H1 (cell line): ENCODE data around the gene TBX4. TPM values are rescaled to one million over a fixed set of nuclear protein-coding genes. Genes with fewer than 3 reads are reported as not detected.

ENCODE experiments used
- CTCF ChIA-PET: fragments of 300-600 bp; sonication (Branson Sonifier 250); formaldehyde crosslinking; loops from one replicate; lab custom pipeline; 2021; ENCODE audit not compliant: partially characterized antibody; lab: Charles Lee
- POLR2A ChIA-PET: fragments of 300-600 bp; sonication (Branson Sonifier 250); formaldehyde crosslinking; loops from one replicate; lab custom pipeline; 2021; ENCODE audit warnings: inconsistent platforms; ENCODE audit not compliant: partially characterized antibody; lab: Charles Lee
- DNase-seq, 2 experiments: peaks; one replicate each; pipeline versions ENCODE4 v3.0.0 to v3.0.0-alpha.2; 2010 to 2022; ENCODE audit warnings: low spot score in 2 of 2, low read depth in 1 of 2, mixed read lengths in 1 of 2
- FAIRE-seq: peaks from 2 replicates; lab custom pipeline; 2011; peaks lifted over from hg19 to GRCh38; lab: Jason Lieb, UNC
- H2AFZ ChIP-seq: 2 replicates; pipeline ENCODE4 v1.8.1; 2012; ENCODE audit warnings: low read length, inconsistent platforms
- H2AK5ac ChIP-seq: 2 replicates; pipeline ENCODE4 v1.6.1; 2013; ENCODE audit warnings: low read depth, low read length
- H2BK120ac ChIP-seq: replicated peaks from 2 replicates; pipeline ENCODE3; 2013; ENCODE audit warnings: low read depth, low read length, inconsistent platforms
- H2BK12ac ChIP-seq: 2 replicates; pipeline ENCODE4 v1.6.1; 2013; ENCODE audit warnings: low read depth, low read length
- H2BK15ac ChIP-seq: 2 replicates; pipeline ENCODE4 v1.6.1; 2013; ENCODE audit warnings: low read length
- H2BK20ac ChIP-seq: 2 replicates; pipeline ENCODE4 v1.6.1; 2013; ENCODE audit warnings: low read length
- H2BK5ac ChIP-seq: 2 replicates; pipeline ENCODE4 v1.6.1; 2013; ENCODE audit warnings: low read depth, low read length
- H3K14ac ChIP-seq: 2 replicates; pipeline ENCODE4 v1.6.1; 2013; ENCODE audit warnings: inconsistent platforms; ENCODE audit not compliant: insufficient read length
- H3K18ac ChIP-seq: 2 replicates; pipeline ENCODE4 v1.6.1; 2013; ENCODE audit warnings: low read length; ENCODE audit errors: extremely low read depth
- H3K23ac ChIP-seq: 2 replicates; pipeline ENCODE4 v1.6.1; 2013; ENCODE audit warnings: inconsistent platforms; ENCODE audit not compliant: insufficient read length
- H3K23me2 ChIP-seq: 2 replicates; pipeline ENCODE4 v1.6.1; 2013; ENCODE audit warnings: low read depth, low read length
- H3K27ac ChIP-seq: 2 replicates; pipeline ENCODE4 v1.6.1; 2011; ENCODE audit warnings: low read depth, low read length, inconsistent platforms
- H3K27me3 ChIP-seq, 4 experiments: replicated peaks in 1 of 4; 1 replicate in 1 of 4; 2 replicates in 3 of 4; pipeline versions ENCODE4 v1.6.1 to v1.8.1; 2011 to 2013; ENCODE audit warnings: low read length in 3 of 4, mild to moderate bottlenecking in 3 of 4, inconsistent platforms in 2 of 4, mixed read lengths in 2 of 4, moderate library complexity in 1 of 4; ENCODE audit not compliant: control insufficient read depth in 3 of 4, insufficient read depth in 3 of 4; ENCODE audit errors: extremely low read depth in 1 of 4
- H3K36me3 ChIP-seq, 4 experiments: 2 replicates each; pipeline versions ENCODE4 v1.6.1 to v1.8.1; 2011 to 2013; ENCODE audit warnings: mild to moderate bottlenecking in 4 of 4, low read length in 3 of 4, moderate library complexity in 2 of 4, control low read depth in 1 of 4, inconsistent platforms in 1 of 4; ENCODE audit not compliant: insufficient read depth in 4 of 4, control insufficient read depth in 2 of 4
- H3K4ac ChIP-seq: replicated peaks from 2 replicates; pipeline ENCODE3; 2013; ENCODE audit warnings: low read length, low read depth, mixed read lengths, inconsistent platforms; ENCODE audit not compliant: insufficient read length
- H3K4me1 ChIP-seq, 4 experiments: replicated peaks in 1 of 4; 1 replicate in 1 of 4; 2 replicates in 3 of 4; pipeline versions ENCODE4 v1.6.1 to v1.8.1; 2011 to 2013; ENCODE audit warnings: low read length in 3 of 4, inconsistent platforms in 2 of 4, mixed read lengths in 1 of 4; ENCODE audit not compliant: insufficient read depth in 4 of 4, control insufficient read depth in 3 of 4
- H3K4me2 ChIP-seq, 2 experiments: 2 replicates each; pipeline versions ENCODE4 v1.6.1 to v1.8.1; 2011 to 2013; ENCODE audit warnings: low read depth in 2 of 2, low read length in 2 of 2, control low read depth in 1 of 2, inconsistent platforms in 1 of 2, mild to moderate bottlenecking in 1 of 2; ENCODE audit not compliant: insufficient read depth in 1 of 2
- H3K4me3 ChIP-seq, 4 experiments: fragments of 200-600, 300-600 bp in 1 of 4; sonication (generic), shearing (Covaris generic), sonication (Bioruptor Twin) in 1 of 4; 2 replicates each; pipeline versions ENCODE4 v1.5.1 to v1.8.1; 2011 to 2016; ENCODE audit warnings: low read length in 4 of 4, low read depth in 3 of 4, control low read depth in 2 of 4, inconsistent platforms in 2 of 4, mild to moderate bottlenecking in 2 of 4, mixed read lengths in 1 of 4, moderate library complexity in 1 of 4; ENCODE audit not compliant: insufficient read depth in 2 of 4; ENCODE audit errors: extremely low read depth in 1 of 4
- H3K56ac ChIP-seq: replicated peaks from 2 replicates; pipeline ENCODE3; 2013; ENCODE audit warnings: low read depth, mild to moderate bottlenecking, mixed read lengths, low read length, inconsistent platforms; ENCODE audit not compliant: insufficient read length
- H3K79me1 ChIP-seq: 2 replicates; pipeline ENCODE4 v1.6.1; 2013; ENCODE audit warnings: low read depth, low read length, control low read depth
- H3K79me2 ChIP-seq, 2 experiments: 2 replicates each; pipeline versions ENCODE4 v1.6.1 to v1.8.1; 2012 to 2013; ENCODE audit warnings: low read length in 2 of 2, mild to moderate bottlenecking in 2 of 2, inconsistent platforms in 1 of 2; ENCODE audit not compliant: insufficient read depth in 2 of 2, control insufficient read depth in 1 of 2
- H3K9ac ChIP-seq, 4 experiments: replicated peaks in 1 of 4; 1 replicate in 1 of 4; 2 replicates in 3 of 4; pipeline versions ENCODE4 v1.6.1 to v1.8.1; 2011 to 2013; ENCODE audit warnings: low read depth in 3 of 4, low read length in 3 of 4, control low read depth in 2 of 4, mild to moderate bottlenecking in 2 of 4, moderate library complexity in 2 of 4, inconsistent platforms in 1 of 4; ENCODE audit errors: extremely low read depth in 1 of 4
- H3K9me3 ChIP-seq, 2 experiments: 2 replicates each; pipeline versions ENCODE4 v1.6.1 to v1.8.1; 2012 to 2013; ENCODE audit warnings: mild to moderate bottlenecking in 2 of 2, moderate library complexity in 2 of 2, control low read depth in 1 of 2, inconsistent platforms in 1 of 2, low read depth in 1 of 2, low read length in 1 of 2, mixed read lengths in 1 of 2; ENCODE audit not compliant: insufficient read depth in 2 of 2
- H4K20me1 ChIP-seq, 2 experiments: replicated peaks in 1 of 2; 2 replicates each; pipeline versions ENCODE3 to v1.8.1; 2011 to 2013; ENCODE audit warnings: inconsistent platforms in 2 of 2, low read length in 2 of 2, mild to moderate bottlenecking in 1 of 2; ENCODE audit not compliant: insufficient read depth in 2 of 2, control insufficient read depth in 1 of 2
- H4K5ac ChIP-seq: 2 replicates; pipeline ENCODE4 v1.6.1; 2013; ENCODE audit warnings: low read length, low read depth, mixed read lengths, inconsistent platforms; ENCODE audit not compliant: insufficient read length
- H4K8ac ChIP-seq: 2 replicates; pipeline ENCODE4 v1.8.0; 2013; ENCODE audit warnings: mild to moderate bottlenecking, moderate library complexity, low read length, inconsistent platforms; ENCODE audit not compliant: insufficient read depth; ENCODE audit errors: extremely low read depth
- H4K91ac ChIP-seq: replicated peaks from 2 replicates; pipeline ENCODE3; 2013; ENCODE audit warnings: low read length, mixed read lengths, inconsistent platforms; ENCODE audit not compliant: insufficient read length
- ASH2L ChIP-seq: fragments of 200-600, 300-600 bp; sonication (generic); IDR thresholded peaks from one replicate; pipeline ENCODE4 v1.7.1; 2017; ENCODE audit warnings: low read length
- ATF2 ChIP-seq: IDR thresholded peaks from 2 replicates; pipeline ENCODE4 v1.6.1; 2012; ENCODE audit warnings: low read length, inconsistent platforms
- EZH2 ChIP-seq: fragments of 200-600 bp; sonication (generic); IDR thresholded peaks from 2 replicates; pipeline ENCODE4 v1.7.1; 2012; ENCODE audit warnings: low read depth, mild to moderate bottlenecking, moderate library complexity, low read length, inconsistent platforms; ENCODE audit not compliant: severe bottlenecking
- KDM1A ChIP-seq: fragments of 200-600, 300-600 bp; sonication (generic); IDR thresholded peaks from 2 replicates; pipeline ENCODE4 v1.7.1; 2016; ENCODE audit warnings: mild to moderate bottlenecking, low read length, borderline replicate concordance
- KDM5A ChIP-seq: fragments of 200-600 bp; IDR thresholded peaks from 2 replicates; pipeline ENCODE4 v1.7.1; 2012; ENCODE audit warnings: mild to moderate bottlenecking, low read length, inconsistent platforms, mixed read lengths
- MAX ChIP-seq: IDR thresholded peaks from 2 replicates; pipeline ENCODE4 v1.6.1; 2012; ENCODE audit warnings: inconsistent platforms
- SAP30 ChIP-seq: fragments of 300-600 bp; sonication (generic); IDR thresholded peaks from 2 replicates; pipeline ENCODE4 v1.7.1; 2012; ENCODE audit warnings: low read length, moderate library complexity, mild to moderate bottlenecking, inconsistent platforms; ENCODE audit not compliant: insufficient read depth, insufficient replicate concordance
- TAF1 ChIP-seq: IDR thresholded peaks from 2 replicates; pipeline ENCODE4 v1.6.1; 2011; ENCODE audit warnings: mild to moderate bottlenecking, low read depth, low read length
- WGBS, 2 experiments: shearing (Covaris generic) in 1 of 2; methylation state at CpG; one replicate each; pipeline versions ENCODE4 v1.1.6 to v1.1.7; 2013 to 2015; ENCODE audit warnings: low lambda C conversion rate in 2 of 2, mixed read lengths in 2 of 2, inconsistent platforms in 1 of 2, low coverage in 1 of 2, missing lambda C conversion rate in 1 of 2; ENCODE audit not compliant: insufficient replicate concordance in 2 of 2, insufficient coverage in 1 of 2, insufficient read length in 1 of 2; ENCODE audit errors: extremely low coverage in 1 of 2, missing lambda C conversion rate in 1 of 2; 5-methylcytosine and 5-hydroxymethylcytosine counted together
- polyA plus RNA-seq, 7 experiments: library from polyadenylated mRNA; depleted of rRNA in 3 of 7; stranded (reverse) in 5 of 7; unstranded in 2 of 7; fragments of >200 nt in 5 of 7; fragments of 200-250 nt in 2 of 7; gene quantifications; 1 replicate in 5 of 7; 2 replicates in 1 of 7; 4 replicates in 1 of 7; pipeline versions ENCODE4 v1.2.1 to v1.2.3, GENCODE V29; 2011 to 2013; ENCODE audit warnings: missing spikeins in 2 of 7, mixed read lengths in 2 of 7
- total RNA-seq: library from RNA; stranded (reverse); fragmentation: NEBNext Ultra II Directional; extraction: Animal tissue kit (Norgen Biotek cat#: 25700); gene quantifications from 2 replicates; pipeline ENCODE4 v1.2.1, GENCODE V29; 2021

Gene TBX4
- total and polyA plus RNA-seq, 2 of the 8 experiments (the other 6 are each of a cell fraction or from before 2014, with no cell fraction given), result 0.02 TPM; not detected in 1

- no peaks in the 10 kb centered on the region for H3K79me2 ChIP-seq
- H3K4ac ChIP-seq, result no peak overlapping the region
- H3K27me3 ChIP-seq, result peaks cover 17 to 59% (median 50%) of the 10 kb centered on the region in 4 experiments
- no peaks in the 10 kb centered on the region for H3K23me2 ChIP-seq
- CTCF ChIA-PET, result interaction anchor here (0.8 to 14.5 kb wide), 15 partner anchors 14 to 747 kb away, joined by 3 to 171 read pairs (median 5); partner anchors contain the start of gene TBX4
- H3K79me1 ChIP-seq, result no peaks in the 10 kb centered on the region
- H3K56ac ChIP-seq, result no peak overlapping the region
- no peak overlapping the region for H4K5ac ChIP-seq
- peak overlapping the region; percentile 37 to 63 for H3K4me2 ChIP-seq
- H2BK5ac ChIP-seq, result 0 out of 2 replicates have a peak overlapping the region, but pooled peaks have one; percentile 18
- H3K27ac ChIP-seq, result no peak overlapping the region
- H4K20me1 ChIP-seq, result no peaks in the 10 kb centered on the region
- no peak for FAIRE-seq
- H2BK20ac ChIP-seq, result peak overlapping the region; percentile 32; the same call in 1 of the 2 replicates
- H2AK5ac ChIP-seq, result no peak overlapping the region
- no peak overlapping the region for H3K23ac ChIP-seq
- peak overlapping the region in 1 of 4 experiments; percentile 33; a peak in 2 of 8 replicates for H3K4me3 ChIP-seq
- 34% methylated on average over 15 of the region's 15 CpGs; no CpG with 5 or more reads in 1 of the 2 experiments for WGBS, 2 experiments
- H3K14ac ChIP-seq, result no peak overlapping the region
- H4K91ac ChIP-seq, result no peak overlapping the region
- H2AFZ ChIP-seq, result peak overlapping the region; percentile 91; the same call in 1 of the 2 replicates
- H3K9me3 ChIP-seq, result no peaks in the 10 kb centered on the region
- DNase-seq, result peak in 1 of 2 experiments; percentile 94
- POLR2A ChIA-PET, result interaction anchor here (1.3 kb wide), 1 partner anchor 11 kb away, joined by 4 read pairs; no protein-coding TSS in a partner anchor
- H4K8ac ChIP-seq, result no peak overlapping the region; the same call in 1 of the 2 replicates
- peak overlapping the region; percentile 15 for H3K18ac ChIP-seq
- no peak overlapping the region for H2BK120ac ChIP-seq
- H3K9ac ChIP-seq, result no peak overlapping the region
- H3K36me3 ChIP-seq, result no peaks in the 10 kb centered on the region
- H2BK15ac ChIP-seq, result peak overlapping the region; percentile 83; the same call in 1 of the 2 replicates
- peak overlapping the region; percentile 64; the same call in 1 of the 2 replicates for H2BK12ac ChIP-seq
- H3K4me1 ChIP-seq, result peaks cover 4 to 25% (median 11%) of the 10 kb centered on the region in 4 experiments
- TF ChIP-seq KDM5A (no peak), TAF1 (no peak), EZH2 (peak; percentile 39), MAX (no peak), SAP30 (no peak), ATF2 (0 out of 2 replicates have a peak, but pooled peaks have one; percentile 31), KDM1A (no peak), ASH2L (no peak)
These were observed 15.4 kb downstream of the TBX4 start for GRCh38 chr17:61467416-61468262.
